HUES64 (cell line): Measurements from ENCODE around the gene CLNK.

Source experiments
- H3K27ac ChIP-seq: 2 replicates; pipeline ENCODE4 v1.7.0; 2013; ENCODE audit warnings: low read depth, low read length, inconsistent platforms
- H3K27me3 ChIP-seq: 2 replicates; pipeline ENCODE4 v1.6.1; 2013; ENCODE audit warnings: mild to moderate bottlenecking, low read length; ENCODE audit not compliant: insufficient read depth
- H3K36me3 ChIP-seq: 2 replicates; pipeline ENCODE4 v1.6.1; 2013; ENCODE audit warnings: mild to moderate bottlenecking, low read length; ENCODE audit not compliant: insufficient read depth
- H3K4me1 ChIP-seq: 2 replicates; pipeline ENCODE4 v1.6.1; 2013; ENCODE audit warnings: mild to moderate bottlenecking, low read length, moderate library complexity; ENCODE audit not compliant: insufficient read depth
- H3K4me3 ChIP-seq: 2 replicates; pipeline ENCODE4 v1.5.1; 2013; ENCODE audit warnings: mild to moderate bottlenecking, low read length, moderate library complexity
- H3K9ac ChIP-seq: 2 replicates; pipeline ENCODE4 v1.6.1; 2013; ENCODE audit warnings: mild to moderate bottlenecking, low read depth, low read length
- H3K9me3 ChIP-seq: 2 replicates; pipeline ENCODE4 v1.6.1; 2013; ENCODE audit warnings: low read depth, low read length; ENCODE audit not compliant: insufficient read depth
- WGBS: fragments of 150-250, 120-280 bp; methylation state at CpG from one replicate; pipeline ENCODE4 v1.1.7; 2013; ENCODE audit warnings: missing lambda C conversion rate; 5-methylcytosine and 5-hydroxymethylcytosine counted together

The CLNK gene

DNA sequence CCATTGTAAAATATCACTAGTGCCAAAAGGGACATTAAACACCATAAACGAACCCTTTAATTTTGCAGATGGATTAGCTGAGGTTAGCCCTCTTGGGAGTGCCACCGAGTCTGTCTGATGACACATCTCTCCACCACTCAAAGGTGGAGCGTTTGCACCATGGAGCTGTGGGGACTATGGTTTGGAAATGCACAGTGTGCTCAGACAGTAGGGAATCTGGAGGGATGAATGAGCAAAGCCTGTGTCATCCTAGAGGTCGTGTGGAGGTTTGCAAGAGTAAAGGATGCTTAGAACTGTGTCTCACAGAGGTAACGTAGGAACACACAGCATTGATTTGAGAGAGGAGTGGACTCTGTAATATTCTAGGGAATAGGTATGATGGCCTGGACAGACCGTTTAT lies 93.7 kb downstream of the CLNK start:
- Histone ChIP-seq H3K27ac (no peak overlapping the region), H3K9me3 (no peaks in the 10 kb centered on the region), H3K27me3 (no peaks in the 10 kb centered on the region), H3K4me3 (no peak overlapping the region), H3K4me1 (peaks cover 10% of the 10 kb centered on the region), H3K9ac (no peak overlapping the region), H3K36me3 (no peaks in the 10 kb centered on the region)
- 85% methylated on average over 6 of the region's 6 CpGs for WGBS

GRCh38 chr4:10589799-10590198 lies 94.8 kb downstream of the CLNK start:
- Histone ChIP-seq H3K9me3 (no peaks in the 10 kb centered on the region), H3K27ac (no peak overlapping the region), H3K36me3 (no peaks in the 10 kb centered on the region), H3K9ac (no peak overlapping the region), H3K4me1 (peaks cover 10% of the 10 kb centered on the region), H3K4me3 (no peak overlapping the region), H3K27me3 (no peaks in the 10 kb centered on the region)
- WGBS: 85% methylated on average over 4 of the region's 5 CpGs

- Histone ChIP-seq H3K4me1 (peaks cover 10% of the 10 kb centered on the region), H3K9ac (no peak overlapping the region), H3K27ac (no peak overlapping the region), H3K9me3 (no peaks in the 10 kb centered on the region), H3K36me3 (no peaks in the 10 kb centered on the region), H3K4me3 (no peak overlapping the region), H3K27me3 (no peaks in the 10 kb centered on the region)
- 42% methylated on average over 7 of the region's 7 CpGs for WGBS
Measured at GRCh38 chr4:10589321-10589720, 95.2 kb downstream of the CLNK start.

GRCh38 chr4:10587697-10588096 lies 96.9 kb downstream of the CLNK start:
- Histone ChIP-seq H3K9ac (no peak overlapping the region), H3K27ac (no peak overlapping the region), H3K4me3 (no peak overlapping the region), H3K27me3 (no peaks in the 10 kb centered on the region), H3K4me1 (peaks cover 10% of the 10 kb centered on the region), H3K36me3 (no peaks in the 10 kb centered on the region), H3K9me3 (no peaks in the 10 kb centered on the region)
- 85% methylated on average over 8 of the region's 8 CpGs for WGBS

- Histone ChIP-seq H3K4me3 (no peak overlapping the region), H3K4me1 (peaks cover 10% of the 10 kb centered on the region), H3K27me3 (no peaks in the 10 kb centered on the region), H3K27ac (no peak overlapping the region), H3K9ac (no peak overlapping the region), H3K9me3 (no peaks in the 10 kb centered on the region), H3K36me3 (no peaks in the 10 kb centered on the region)
- 97% methylated on average over 12 of the region's 12 CpGs for WGBS
Measured at GRCh38 chr4:10587296-10587695, 97.3 kb downstream of the CLNK start.

DNA sequence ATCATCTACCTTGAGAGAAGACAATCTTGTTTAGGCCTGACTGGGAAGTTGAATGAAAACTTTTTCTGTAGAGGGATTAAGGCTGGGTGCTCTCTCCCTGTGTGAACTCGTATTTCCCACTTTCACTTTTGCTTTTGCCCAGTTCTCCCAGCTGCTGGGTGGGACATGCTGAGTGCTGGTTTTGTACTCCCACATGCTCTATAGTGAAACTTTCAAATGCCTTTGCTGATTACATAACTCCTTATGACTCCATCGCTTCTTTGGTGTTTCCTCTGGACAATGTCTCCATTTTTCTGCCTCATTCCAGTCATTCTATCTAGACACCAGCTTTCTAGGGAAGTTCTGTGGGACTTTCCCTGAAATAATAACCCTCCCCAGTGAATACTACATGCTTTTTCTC lies 100.5 kb downstream of the CLNK start:
- H3K9ac ChIP-seq: no peak overlapping the region
- no peak overlapping the region for H3K4me3 ChIP-seq
- no peak overlapping the region for H3K27ac ChIP-seq

DNA sequence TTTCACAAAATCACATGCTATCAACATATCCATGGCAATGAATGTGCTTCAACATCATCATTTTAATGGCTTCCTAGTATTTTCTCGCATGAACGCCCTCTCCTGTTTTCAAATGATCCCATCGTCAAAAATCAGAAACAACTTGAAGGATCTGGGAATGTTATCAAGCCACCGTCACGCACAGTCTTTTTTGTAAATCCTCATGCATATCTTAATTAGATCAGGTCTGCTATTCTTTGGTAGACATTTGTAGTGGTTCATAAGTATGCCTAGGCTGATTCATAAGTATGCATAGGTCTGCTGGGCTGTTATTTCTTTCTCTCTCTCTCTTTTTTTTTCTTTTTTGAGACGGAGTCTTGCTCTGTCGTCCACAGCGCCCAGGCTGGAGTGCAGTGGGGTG lies 101.6 kb downstream of the CLNK start:
- Histone ChIP-seq H3K9me3 (no peaks in the 10 kb centered on the region), H3K4me3 (no peak overlapping the region), H3K27ac (no peak overlapping the region), H3K4me1 (peaks cover 11% of the 10 kb centered on the region), H3K9ac (no peak overlapping the region), H3K27me3 (no peaks in the 10 kb centered on the region; the same call in 1 of the 2 replicates), H3K36me3 (no peaks in the 10 kb centered on the region)
- 95% methylated on average over 8 of the region's 8 CpGs for WGBS

More for the DNA sequence above, 100.5 kb downstream of the CLNK start:
- H3K9me3 ChIP-seq: no peaks in the 10 kb centered on the region
- no peaks in the 10 kb centered on the region for H3K36me3 ChIP-seq
- no peaks in the 10 kb centered on the region for H3K27me3 ChIP-seq
- WGBS: 85% methylated on average over 2 of the region's 2 CpGs
- peaks cover 15% of the 10 kb centered on the region for H3K4me1 ChIP-seq

DNA sequence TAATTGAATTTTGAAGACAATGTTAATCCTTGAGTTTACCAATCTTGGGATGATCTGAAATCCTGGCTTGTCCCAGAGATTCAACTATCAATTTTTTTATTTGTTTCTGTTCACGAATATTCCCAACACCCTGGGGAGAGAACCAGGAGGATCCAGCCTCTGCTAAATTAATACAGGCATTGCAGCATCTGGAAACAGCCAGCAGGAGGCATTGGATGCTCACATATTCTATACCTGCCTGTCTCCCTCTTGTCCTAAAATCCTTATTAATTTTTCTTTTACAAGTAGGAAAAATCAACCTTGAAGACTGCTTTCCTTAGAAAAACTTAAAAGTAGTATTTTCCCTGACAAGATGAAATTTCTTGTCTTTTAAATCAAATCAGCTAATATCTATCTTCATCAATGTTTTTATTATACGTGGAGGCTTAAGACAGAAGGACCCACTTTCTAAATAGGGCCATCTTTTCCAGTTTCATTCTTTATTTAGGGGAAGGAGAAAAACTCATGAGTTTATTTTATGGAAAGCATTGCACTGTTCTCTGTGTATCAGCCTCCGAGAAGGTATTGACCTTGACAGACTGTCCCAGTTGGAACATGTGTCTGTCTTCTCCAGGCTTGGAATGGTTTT lies 102.4 kb downstream of the CLNK start:
- Histone ChIP-seq H3K4me1 (peaks cover 11% of the 10 kb centered on the region), H3K27ac (no peak overlapping the region), H3K9ac (no peak overlapping the region), H3K27me3 (no peaks in the 10 kb centered on the region; the same call in 1 of the 2 replicates), H3K36me3 (no peaks in the 10 kb centered on the region), H3K4me3 (no peak overlapping the region), H3K9me3 (no peaks in the 10 kb centered on the region)
- WGBS: 78% methylated on average over 3 of the region's 3 CpGs

- Histone ChIP-seq H3K9ac (no peak overlapping the region), H3K4me1 (peaks cover 11% of the 10 kb centered on the region), H3K36me3 (no peaks in the 10 kb centered on the region), H3K27me3 (no peaks in the 10 kb centered on the region; the same call in 1 of the 2 replicates), H3K4me3 (no peak overlapping the region), H3K27ac (no peak overlapping the region), H3K9me3 (no peaks in the 10 kb centered on the region)
- WGBS: 97% methylated on average over 2 of the region's 3 CpGs
Measured at GRCh38 chr4:10581022-10581421, 103.5 kb downstream of the CLNK start.

GRCh38 chr4:10579648-10580047 lies 104.9 kb downstream of the CLNK start:
- 64% methylated on average over 1 of the region's 1 CpG for WGBS
- Histone ChIP-seq H3K9ac (no peak overlapping the region), H3K4me1 (peaks cover 11% of the 10 kb centered on the region), H3K27me3 (no peaks in the 10 kb centered on the region; the same call in 1 of the 2 replicates), H3K4me3 (no peak overlapping the region), H3K36me3 (no peaks in the 10 kb centered on the region), H3K27ac (no peak overlapping the region), H3K9me3 (no peaks in the 10 kb centered on the region)

- H3K27me3 ChIP-seq: no peaks in the 10 kb centered on the region; the same call in 1 of the 2 replicates
- peaks cover 11% of the 10 kb centered on the region for H3K4me1 ChIP-seq
- no peak overlapping the region for H3K9ac ChIP-seq
- H3K36me3 ChIP-seq: no peaks in the 10 kb centered on the region
- 91% methylated on average over 11 of the region's 11 CpGs for WGBS
- no peaks in the 10 kb centered on the region for H3K9me3 ChIP-seq
- H3K27ac ChIP-seq: no peak overlapping the region
- no peak overlapping the region for H3K4me3 ChIP-seq
Measured at GRCh38 chr4:10577508-10578426, 106.8 kb downstream of the CLNK start.
